GM12878 (cell line): ENCODE measurements around the gene MPHOSPH8. TPM values are rescaled to one million over a fixed set of nuclear protein-coding genes. Genes with fewer than 3 reads are reported as not detected.

ENCODE experiments used
- ATAC-seq: fragments of 200-7000 bp; cut with Tn5 transposase; 3 replicates; pipeline ENCODE4 v1.9.1; 2020; ENCODE audit warnings: mild to moderate bottlenecking, moderate library complexity
- BruUV-seq: library from RNA; stranded (reverse); fragments of 400-500 nt; replicated peaks from 2 replicates; lab custom pipeline; 2021; lab: Mats Ljungman, UMichigan
- CTCF ChIA-PET: fragments of 300-600 bp; sonication (Branson Sonifier 250); formaldehyde crosslinking; extraction: SDS; loops from one replicate; lab custom pipeline; 2021; ENCODE audit warnings: inconsistent platforms; lab: Yijun Ruan, JAX
- POLR2A ChIA-PET: fragments of 350-600 bp; formaldehyde crosslinking; extraction: SDS; loops from one replicate; lab custom pipeline; 2021; ENCODE audit warnings: inconsistent platforms; lab: Charles Lee
- RAD21 ChIA-PET: fragments of 300-600 bp; sonication (Branson Sonifier 250); formaldehyde crosslinking; loops from one replicate; lab custom pipeline; 2023; ENCODE audit warnings: antibody characterized with exemption; ENCODE audit not compliant: unreplicated experiment; lab: Charles Lee
- SMC1A ChIA-PET: fragments of 300-600 bp; sonication (Branson Sonifier 250); formaldehyde crosslinking; loops from one replicate; lab custom pipeline; 2023; ENCODE audit not compliant: unreplicated experiment, uncharacterized antibody; lab: Charles Lee
- DNase-seq: peaks from one replicate; pipeline ENCODE4 v3.0.0-alpha.2; 2011; ENCODE audit warnings: low read depth, low spot score
- FAIRE-seq: peaks from 3 replicates; lab custom pipeline; 2011; peaks lifted over from hg19 to GRCh38; lab: Jason Lieb, UNC
- H2AFZ ChIP-seq: 2 replicates; pipeline ENCODE4 v1.6.0; 2011; ENCODE audit warnings: low read depth, low read length, control low read depth; ENCODE audit not compliant: control insufficient read depth
- H3K27ac ChIP-seq: 2 replicates; pipeline ENCODE4 v1.5.1; 2011; ENCODE audit warnings: control low read depth; ENCODE audit not compliant: control insufficient read depth, insufficient read depth
- H3K27me3 ChIP-seq, 2 experiments: replicated peaks in 1 of 2; 2 replicates each; pipeline versions ENCODE4 v1.6.0 to v1.6.1; 2011; ENCODE audit warnings: low read length in 1 of 2; ENCODE audit not compliant: control insufficient read depth in 2 of 2, insufficient read depth in 2 of 2
- H3K36me3 ChIP-seq, 2 experiments: 2 replicates each; pipeline ENCODE4 v1.5.1; 2011; ENCODE audit warnings: low read length in 1 of 2; ENCODE audit not compliant: control insufficient read depth in 2 of 2, insufficient read depth in 2 of 2
- H3K4me1 ChIP-seq: 2 replicates; pipeline ENCODE4 v1.6.1; 2011; ENCODE audit warnings: mild to moderate bottlenecking, low read length, moderate library complexity, mixed read lengths; ENCODE audit not compliant: control insufficient read depth, insufficient read depth
- H3K4me2 ChIP-seq: 2 replicates; pipeline ENCODE4 v1.6.0; 2011; ENCODE audit warnings: control low read depth; ENCODE audit not compliant: control insufficient read depth, insufficient read depth
- H3K4me3 ChIP-seq: fragments of 200-600 bp; sonication (generic); 2 replicates; pipeline ENCODE4 v1.5.1; 2016
- H3K79me2 ChIP-seq: 2 replicates; pipeline ENCODE4 v1.6.0; 2011; ENCODE audit warnings: low read length; ENCODE audit not compliant: control insufficient read depth, insufficient read depth
- H3K9ac ChIP-seq: 2 replicates; pipeline ENCODE4 v1.8.0; 2011; ENCODE audit warnings: low read length, control low read depth, mixed read lengths; ENCODE audit not compliant: control insufficient read depth, insufficient read depth
- H3K9me3 ChIP-seq: replicated peaks from 3 replicates; pipeline ENCODE4 v1.5.1; 2011; ENCODE audit warnings: mild to moderate bottlenecking, low read length; ENCODE audit not compliant: control insufficient read depth, insufficient read depth
- H4K20me1 ChIP-seq: 2 replicates; pipeline ENCODE4 v1.6.0; 2011; ENCODE audit not compliant: control insufficient read depth, insufficient read depth
- ESRRA ChIP-seq: IDR thresholded peaks from 2 replicates; pipeline ENCODE4 v1.6.1; 2012; ENCODE audit warnings: mild to moderate bottlenecking, low read length, improper control_type of control experiment
- FOXM1 ChIP-seq: IDR thresholded peaks from 2 replicates; pipeline ENCODE4 v1.6.1; 2012; ENCODE audit warnings: low read depth, mild to moderate bottlenecking, inconsistent platforms, low read length, moderate library complexity
- MTA3 ChIP-seq: IDR thresholded peaks from 2 replicates; pipeline ENCODE4 v1.6.1; 2012; ENCODE audit warnings: low read length, inconsistent platforms, borderline replicate concordance
- NFIC ChIP-seq: IDR thresholded peaks from 2 replicates; pipeline ENCODE4 v1.6.1; 2012; ENCODE audit warnings: low read depth, mild to moderate bottlenecking, inconsistent platforms, low read length, moderate library complexity
- RB1 ChIP-seq: fragments of 450-650 bp; formaldehyde crosslinking; IDR thresholded peaks from 2 replicates; pipeline ENCODE4 v1.6.1; 2017; ENCODE audit warnings: mild to moderate bottlenecking, borderline replicate concordance
- TCF3 ChIP-seq: IDR thresholded peaks from 2 replicates; pipeline ENCODE4 v1.6.1; 2012; ENCODE audit warnings: low read depth, mild to moderate bottlenecking, low read length, borderline replicate concordance; ENCODE audit not compliant: insufficient read depth
- ZZZ3 ChIP-seq: IDR thresholded peaks from 2 replicates; pipeline ENCODE4 v1.6.1; 2011; ENCODE audit warnings: low read depth; ENCODE audit not compliant: control insufficient read depth, insufficient read length
- WGBS: methylation state at CpG from one replicate; pipeline ENCODE4 v1.1.6; 2016; ENCODE audit warnings: low lambda C conversion rate; ENCODE audit not compliant: insufficient replicate concordance, insufficient coverage; ENCODE audit errors: missing lambda C conversion rate; 5-methylcytosine and 5-hydroxymethylcytosine counted together
- in situ Hi-C: fragments of 300-500 bp; cut with MboI; formaldehyde crosslinking; loops from 9 replicates; pipeline ENCODE4 v1.14.3; 2018; ENCODE audit warnings: mixed read lengths
- intact Hi-C: fragments of 100-400 bp; cut with micrococcal nuclease; formaldehyde crosslinking; loops from one replicate; pipeline ENCODE4 v1.14.2; 2022; ENCODE audit not compliant: unreplicated experiment
- polyA plus RNA-seq, 11 experiments: library from polyadenylated mRNA; depleted of rRNA in 4 of 11; unstranded in 6 of 11; stranded (reverse) in 5 of 11; fragments of >200 nt; fragmentation: Nextera tagmentation in 4 of 11; fragmentation: Illumina TruSeq in 1 of 11; extraction: Ambion mirVana in 4 of 11; extraction: Trizol in 1 of 11; gene quantifications; 1 replicate in 1 of 11; 2 replicates in 10 of 11; pipeline versions ENCODE4 v1.2.1 to v1.2.3, GENCODE V29; 2011 to 2016; ENCODE audit warnings: inconsistent platforms in 2 of 11, missing spikeins in 2 of 11, low read depth in 1 of 11
- total RNA-seq, 4 experiments: library from RNA; depleted of rRNA in 3 of 4; stranded (reverse); fragments of >200 nt in 3 of 4; fragmentation: Illumina TruSeq in 1 of 4; extraction: Trizol in 1 of 4; gene quantifications; 2 replicates each; pipeline versions ENCODE4 v1.2.1 to v1.2.3, GENCODE V29; 2013 to 2021
- TF ChIP-seq, protein P1 (sequence below): IDR thresholded peaks from 2 replicates; pipeline ENCODE4 v1.6.1; 2011; ENCODE audit warnings: borderline replicate concordance, low read depth, mild to moderate bottlenecking, moderate library complexity, mixed read lengths, low read length; ENCODE audit not compliant: insufficient read depth; ENCODE audit errors: extremely low read length
- TF ChIP-seq, protein P2 (sequence below): IDR thresholded peaks from 2 replicates; pipeline ENCODE4 v1.6.1; 2012; ENCODE audit warnings: low read depth, low read length, improper control_type of control experiment

The MPHOSPH8 gene
- total and polyA plus RNA-seq, 10 of the 15 experiments (the other 5 are each of a cell fraction or from before 2014, with no cell fraction given), result 15.9 to 34.9 (median 26.9) TPM

DNA sequence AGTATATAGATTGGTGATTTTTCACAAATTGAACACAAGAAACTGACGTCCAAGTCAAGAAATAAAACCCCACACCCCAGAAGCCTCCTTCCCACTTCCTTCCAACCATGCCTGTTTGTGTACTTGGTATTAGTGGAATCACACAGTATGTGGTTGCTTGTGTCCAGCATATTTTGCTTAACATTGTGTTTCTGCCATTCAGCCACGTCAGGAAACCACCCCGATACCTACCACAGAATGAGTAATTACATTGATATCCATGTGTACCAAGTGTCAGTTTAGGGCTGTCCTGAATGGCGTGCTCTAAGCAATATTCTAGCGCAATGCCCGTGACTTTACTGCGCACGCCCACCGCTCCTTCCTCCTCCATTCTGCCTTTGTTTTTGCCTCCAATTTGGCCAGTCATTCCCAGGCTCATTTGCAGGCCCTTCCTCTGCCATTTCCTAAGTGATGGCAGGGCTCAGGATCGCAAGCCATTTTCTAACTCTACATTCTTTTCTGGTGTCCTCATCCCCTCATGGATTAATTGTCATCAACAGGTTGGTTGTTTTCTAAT lies 25.9 kb upstream of the MPHOSPH8 start:
- ATAC-seq (no peak), DNase-seq (no peak), FAIRE-seq (no peak)
- Histone ChIP-seq H3K4me1 (0 out of 2 replicates have a peak, but pooled peaks cover 3% of the 10 kb centered on the region), H3K79me2 (peaks cover 5% of the 10 kb centered on the region), H3K9ac (no peak overlapping the region), H3K36me3 (peaks cover 0 to 3% of the 10 kb centered on the region in 2 experiments; a peak in 1 of 4 replicates), H2AFZ (no peak overlapping the region), H3K27me3 (no peaks in the 10 kb centered on the region), H3K27ac (no peak overlapping the region), H4K20me1 (no peaks in the 10 kb centered on the region), H3K4me2 (no peak overlapping the region), H3K9me3 (no peaks in the 10 kb centered on the region; the same call in 1 of the 3 replicates), H3K4me3 (no peak overlapping the region)
- CTCF ChIA-PET, result no interaction called here
- POLR2A ChIA-PET, result no interaction called here
- BruUV-seq, result no TSS peak
- intact Hi-C loops, result no loop called here
- RAD21 ChIA-PET, result no interaction called here
- SMC1A ChIA-PET, result no interaction called here
- in situ Hi-C loops, result no loop called here
- WGBS, result 87% methylated on average over 10 of the region's 10 CpGs
- TF ChIP-seq, protein P1, sequence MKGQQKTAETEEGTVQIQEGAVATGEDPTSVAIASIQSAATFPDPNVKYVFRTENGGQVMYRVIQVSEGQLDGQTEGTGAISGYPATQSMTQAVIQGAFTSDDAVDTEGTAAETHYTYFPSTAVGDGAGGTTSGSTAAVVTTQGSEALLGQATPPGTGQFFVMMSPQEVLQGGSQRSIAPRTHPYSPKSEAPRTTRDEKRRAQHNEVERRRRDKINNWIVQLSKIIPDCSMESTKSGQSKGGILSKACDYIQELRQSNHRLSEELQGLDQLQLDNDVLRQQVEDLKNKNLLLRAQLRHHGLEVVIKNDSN, result no peak
- TF ChIP-seq ZZZ3 (no peak), FOXM1 (no peak), ESRRA (no peak), TCF3 (no peak), RB1 (no peak), NFIC (no peak), MTA3 (no peak)
- TF ChIP-seq, protein P2, sequence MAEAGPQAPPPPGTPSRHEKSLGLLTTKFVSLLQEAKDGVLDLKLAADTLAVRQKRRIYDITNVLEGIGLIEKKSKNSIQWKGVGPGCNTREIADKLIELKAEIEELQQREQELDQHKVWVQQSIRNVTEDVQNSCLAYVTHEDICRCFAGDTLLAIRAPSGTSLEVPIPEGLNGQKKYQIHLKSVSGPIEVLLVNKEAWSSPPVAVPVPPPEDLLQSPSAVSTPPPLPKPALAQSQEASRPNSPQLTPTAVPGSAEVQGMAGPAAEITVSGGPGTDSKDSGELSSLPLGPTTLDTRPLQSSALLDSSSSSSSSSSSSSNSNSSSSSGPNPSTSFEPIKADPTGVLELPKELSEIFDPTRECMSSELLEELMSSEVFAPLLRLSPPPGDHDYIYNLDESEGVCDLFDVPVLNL, result no peak
